CD4-positive, alpha-beta T cell (primary cell): ENCODE measurements around the gene FAM171A2. TPM values are rescaled to one million over a fixed set of nuclear protein-coding genes. Genes with fewer than 3 reads are reported as not detected.
"Not testable (repeated sequence)": the region's sequence is repeated elsewhere in the genome, so short reads cannot be mapped to it uniquely, and the experiment has no call there.

Experiments
- ATAC-seq: fragments of 200-7000 bp; cut with Tn5 transposase; one replicate; pipeline ENCODE4 v1.10.0; 2022; ENCODE audit warnings: mild to moderate bottlenecking; ENCODE audit not compliant: poor library complexity
- CTCF ChIA-PET: fragments of 350-600 bp; sonication (Branson Sonifier 250); formaldehyde crosslinking; loops from one replicate; lab custom pipeline; 2021; ENCODE audit warnings: antibody characterized with exemption, inconsistent platforms; lab: Charles Lee
- POLR2A ChIA-PET: fragments of 350-600 bp; sonication (Branson Sonifier 250); formaldehyde crosslinking; loops from one replicate; lab custom pipeline; 2021; ENCODE audit warnings: antibody characterized with exemption, inconsistent platforms; lab: Charles Lee
- DNase-seq, 14 experiments: peaks; one replicate each; pipeline ENCODE4 v3.0.0-alpha.2; 2013 to 2020; ENCODE audit warnings: mixed read lengths in 2 of 14
- H3K27ac ChIP-seq, 2 donors: one replicate each; pipeline versions ENCODE4 v1.5.1 to v1.7.0; 2013; ENCODE audit warnings: low read length in 2 of 2, low read depth in 1 of 2, mild to moderate bottlenecking in 1 of 2
- H3K27me3 ChIP-seq, 2 experiments: 1 replicate in 1 of 2; 2 replicates in 1 of 2; pipeline versions ENCODE4 v1.6.1 to v1.7.0; 2013; ENCODE audit warnings: low read length in 2 of 2, control low read depth in 1 of 2, mild to moderate bottlenecking in 1 of 2, moderate library complexity in 1 of 2; ENCODE audit not compliant: insufficient read depth in 2 of 2, control insufficient read depth in 1 of 2
- H3K36me3 ChIP-seq: one replicate; pipeline ENCODE4 v1.6.1; 2013; ENCODE audit warnings: low read length, control low read depth; ENCODE audit not compliant: insufficient read depth
- H3K4me1 ChIP-seq: one replicate; pipeline ENCODE4 v1.6.1; 2013; ENCODE audit warnings: low read length, control low read depth; ENCODE audit not compliant: insufficient read depth
- H3K4me3 ChIP-seq: one replicate; pipeline ENCODE4 v1.5.1; 2013; ENCODE audit warnings: mild to moderate bottlenecking, low read length, moderate library complexity
- H3K9me3 ChIP-seq, 2 experiments: 1 replicate in 1 of 2; 2 replicates in 1 of 2; pipeline versions ENCODE4 v1.6.1 to v1.7.0; 2013; ENCODE audit warnings: low read length in 2 of 2, mild to moderate bottlenecking in 2 of 2, control low read depth in 1 of 2, moderate library complexity in 1 of 2; ENCODE audit not compliant: control insufficient read depth in 1 of 2, insufficient read depth in 1 of 2
- H3K27ac Mint-ChIP-seq: one replicate; pipeline ENCODE4 v1.8.0; 2020; ENCODE audit warnings: mixed read lengths
- H3K27me3 Mint-ChIP-seq: one replicate; pipeline ENCODE4 v1.8.0; 2021; ENCODE audit warnings: mixed read lengths
- H3K36me3 Mint-ChIP-seq: one replicate; pipeline ENCODE4 v1.8.0; 2021; ENCODE audit warnings: low read depth, mixed read lengths
- H3K4me1 Mint-ChIP-seq: one replicate; pipeline ENCODE4 v1.8.0; 2021; ENCODE audit warnings: low read depth, mixed read lengths
- H3K4me3 Mint-ChIP-seq: one replicate; pipeline ENCODE4 v1.8.0; 2020; ENCODE audit warnings: mild to moderate bottlenecking, mixed read lengths
- H3K9me3 Mint-ChIP-seq: one replicate; pipeline ENCODE4 v1.8.0; 2020; ENCODE audit warnings: mixed read lengths
- intact Hi-C, 2 experiments: fragments of 100-400 bp; cut with DNase I in 1 of 2; cut with micrococcal nuclease in 1 of 2; formaldehyde crosslinking; loops; one replicate each; pipeline versions ENCODE4 v1.15.1 to v1.9.0; 2023 to 2025; cut with DNase I, micrococcal nuclease
- total RNA-seq, 174 experiments: library from RNA in 2 of 174; stranded (reverse) in 2 of 174; gene quantifications; one replicate each; pipeline ENCODE4 v1.2.3 and lab custom pipeline; 2021 to 2026
- TF ChIP-seq, protein P1 (sequence below): fragments of 200-600 bp; IDR thresholded peaks from one replicate; pipeline ENCODE4 v1.8.0; 2022; ENCODE audit warnings: antibody characterized with exemption, mild to moderate bottlenecking

FAM171A2 gene
- total RNA-seq, 2 experiments from 2014 or later = 0.08 to 0.19 TPM

DNA sequence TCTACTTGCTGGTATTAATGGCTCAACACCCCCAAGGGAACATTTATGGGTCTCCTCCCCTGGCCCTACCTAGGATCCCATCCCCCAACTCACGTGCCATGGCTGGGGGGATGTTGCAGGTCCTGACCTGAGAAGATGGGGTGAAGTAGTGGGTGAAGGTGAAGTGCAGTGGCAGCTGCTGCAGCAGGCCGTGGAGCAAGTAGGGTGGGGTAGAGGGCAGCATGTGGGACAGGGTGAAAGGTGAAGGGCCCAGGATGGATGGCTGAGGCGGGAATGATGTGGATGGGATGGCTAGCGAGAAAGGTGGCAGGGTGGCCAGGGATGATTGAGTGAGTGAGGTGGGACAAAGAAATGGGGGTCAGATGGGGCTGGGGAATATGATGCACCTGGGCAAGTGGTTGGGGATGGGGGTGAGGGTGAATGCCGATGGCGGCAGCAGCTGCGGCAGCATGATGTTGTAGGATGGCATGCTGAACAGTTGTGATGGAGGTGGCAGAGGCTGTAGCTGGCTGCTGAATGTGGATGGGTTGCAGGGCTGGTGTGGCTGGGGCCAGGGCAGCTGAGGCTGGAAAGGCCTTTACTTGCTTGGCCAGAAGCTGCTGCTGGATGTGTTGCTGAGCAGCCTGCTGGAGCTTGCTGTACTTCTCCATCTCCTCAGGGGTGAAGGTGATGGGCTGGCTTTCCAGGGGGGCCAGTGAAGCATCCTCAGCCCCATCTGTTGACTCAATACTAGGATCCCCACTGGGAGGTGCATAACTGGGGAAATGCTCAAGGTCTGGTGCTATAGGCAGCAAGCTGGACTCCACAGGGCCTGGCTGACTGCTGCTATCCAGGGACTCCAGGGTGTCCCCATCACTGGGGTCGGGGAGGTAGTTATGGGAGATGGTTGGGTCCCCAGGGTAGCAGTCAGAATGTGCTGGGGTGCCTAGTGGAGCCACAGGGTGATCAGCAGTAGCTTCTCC, 34.1 kb upstream of the FAM171A2 start:
- no peaks in the 10 kb centered on the region for H3K4me1 ChIP-seq
- Mint-ChIP-seq H3K4me1 (no peaks in the 10 kb centered on the region), H3K9me3 (no peaks in the 10 kb centered on the region), H3K36me3 (peaks cover 66% of the 10 kb centered on the region), H3K4me3 (no peak overlapping the region), H3K27ac (no peak overlapping the region), H3K27me3 (no peaks in the 10 kb centered on the region)
- H3K4me3 ChIP-seq = no peak overlapping the region
- intact Hi-C loops = no loop called here
- no peaks in the 10 kb centered on the region for H3K9me3 ChIP-seq
- no peak for ATAC-seq
- H3K27me3 ChIP-seq = no peaks in the 10 kb centered on the region
- no peak for DNase-seq
- ChIA-PET POLR2A (interaction anchor here (2.2 kb wide), 1 partner anchor 12 kb away, joined by 7 read pairs; no protein-coding TSS in a partner anchor), CTCF (interaction anchor here (1.3 kb wide), 1 partner anchor 13 kb away, joined by 3 read pairs; no protein-coding TSS in a partner anchor)
- TF ChIP-seq, protein P1, sequence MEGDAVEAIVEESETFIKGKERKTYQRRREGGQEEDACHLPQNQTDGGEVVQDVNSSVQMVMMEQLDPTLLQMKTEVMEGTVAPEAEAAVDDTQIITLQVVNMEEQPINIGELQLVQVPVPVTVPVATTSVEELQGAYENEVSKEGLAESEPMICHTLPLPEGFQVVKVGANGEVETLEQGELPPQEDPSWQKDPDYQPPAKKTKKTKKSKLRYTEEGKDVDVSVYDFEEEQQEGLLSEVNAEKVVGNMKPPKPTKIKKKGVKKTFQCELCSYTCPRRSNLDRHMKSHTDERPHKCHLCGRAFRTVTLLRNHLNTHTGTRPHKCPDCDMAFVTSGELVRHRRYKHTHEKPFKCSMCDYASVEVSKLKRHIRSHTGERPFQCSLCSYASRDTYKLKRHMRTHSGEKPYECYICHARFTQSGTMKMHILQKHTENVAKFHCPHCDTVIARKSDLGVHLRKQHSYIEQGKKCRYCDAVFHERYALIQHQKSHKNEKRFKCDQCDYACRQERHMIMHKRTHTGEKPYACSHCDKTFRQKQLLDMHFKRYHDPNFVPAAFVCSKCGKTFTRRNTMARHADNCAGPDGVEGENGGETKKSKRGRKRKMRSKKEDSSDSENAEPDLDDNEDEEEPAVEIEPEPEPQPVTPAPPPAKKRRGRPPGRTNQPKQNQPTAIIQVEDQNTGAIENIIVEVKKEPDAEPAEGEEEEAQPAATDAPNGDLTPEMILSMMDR = no peak
- H3K27ac ChIP-seq = no peak overlapping the region
- H3K36me3 ChIP-seq = peaks cover 48% of the 10 kb centered on the region

DNA sequence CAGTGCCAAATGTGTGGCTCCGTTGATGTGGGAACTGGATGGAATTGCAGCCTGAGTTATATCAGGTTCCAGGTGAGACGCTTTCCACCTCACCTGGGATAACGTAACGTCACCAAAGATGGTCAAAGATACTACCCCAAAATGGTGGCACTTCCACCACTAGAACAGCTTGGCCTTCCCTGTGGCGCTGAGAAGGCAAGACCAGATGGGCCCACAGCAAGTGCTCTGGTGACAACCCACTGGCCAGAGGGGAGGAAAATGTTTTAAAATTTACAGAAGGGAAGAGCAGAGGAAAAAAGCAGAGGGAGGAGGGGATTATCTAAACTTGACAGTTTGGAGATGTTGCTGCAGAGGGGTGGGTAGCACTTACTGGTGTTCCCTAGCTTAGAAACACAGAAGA, 33.3 kb upstream of the FAM171A2 start:
- intact Hi-C loops = no loop called here
- Mint-ChIP-seq H3K27me3 (no peaks in the 10 kb centered on the region), H3K27ac (no peak overlapping the region), H3K9me3 (no peaks in the 10 kb centered on the region), H3K36me3 (peaks cover 58% of the 10 kb centered on the region), H3K4me3 (no peak overlapping the region), H3K4me1 (no peaks in the 10 kb centered on the region)
- Histone ChIP-seq H3K27me3 (no peaks in the 10 kb centered on the region), H3K36me3 (peaks cover 42% of the 10 kb centered on the region), H3K27ac (no peak overlapping the region), H3K4me1 (no peaks in the 10 kb centered on the region), H3K9me3 (no peaks in the 10 kb centered on the region), H3K4me3 (no peak overlapping the region)
- TF ChIP-seq, protein P1 = no peak
- ATAC-seq (no peak), DNase-seq (no peak)
- ChIA-PET CTCF (interaction anchor here (0.7 kb wide), 1 partner anchor 8 kb away, joined by 3 read pairs; no protein-coding TSS in a partner anchor), POLR2A (interaction anchor here (2.2 kb wide), 1 partner anchor 11 kb away, joined by 7 read pairs; no protein-coding TSS in a partner anchor)

DNA sequence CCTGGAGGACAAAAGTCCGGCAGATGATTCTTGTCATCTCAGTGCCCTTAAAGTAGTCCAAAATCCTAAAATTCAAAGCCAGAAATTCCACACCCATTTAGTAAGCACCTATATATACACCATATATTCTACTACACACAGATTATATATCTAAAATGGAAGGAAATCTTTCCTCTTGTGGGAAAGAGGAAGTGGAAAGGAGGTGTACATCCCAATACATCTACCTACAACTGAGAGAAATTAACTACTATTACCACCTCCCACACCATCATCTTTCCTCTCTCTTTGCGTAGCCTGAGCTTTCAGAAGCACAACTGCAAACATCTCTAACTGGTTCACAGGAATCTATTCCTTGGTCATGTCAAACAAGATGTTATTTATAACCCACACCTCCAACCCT, 31.2 kb upstream of the FAM171A2 start:
- no peaks in the 10 kb centered on the region for H3K27me3 ChIP-seq
- no peak overlapping the region for H3K4me3 ChIP-seq
- H3K4me1 ChIP-seq = no peaks in the 10 kb centered on the region
- ChIA-PET POLR2A (no interaction called here), CTCF (no interaction called here)
- no peaks in the 10 kb centered on the region for H3K27me3 Mint-ChIP-seq
- H3K27ac Mint-ChIP-seq = no peak overlapping the region
- intact Hi-C loops = no loop called here
- no peaks in the 10 kb centered on the region for H3K9me3 ChIP-seq
- ATAC-seq = no peak
- H3K36me3 ChIP-seq = peaks cover 24% of the 10 kb centered on the region
- TF ChIP-seq, protein P1 = no peak
- no peaks in the 10 kb centered on the region for H3K9me3 Mint-ChIP-seq
- no peak for DNase-seq
- no peak overlapping the region for H3K4me3 Mint-ChIP-seq
- H3K36me3 Mint-ChIP-seq = peaks cover 40% of the 10 kb centered on the region
- no peaks in the 10 kb centered on the region for H3K4me1 Mint-ChIP-seq
- H3K27ac ChIP-seq = no peak overlapping the region

DNA sequence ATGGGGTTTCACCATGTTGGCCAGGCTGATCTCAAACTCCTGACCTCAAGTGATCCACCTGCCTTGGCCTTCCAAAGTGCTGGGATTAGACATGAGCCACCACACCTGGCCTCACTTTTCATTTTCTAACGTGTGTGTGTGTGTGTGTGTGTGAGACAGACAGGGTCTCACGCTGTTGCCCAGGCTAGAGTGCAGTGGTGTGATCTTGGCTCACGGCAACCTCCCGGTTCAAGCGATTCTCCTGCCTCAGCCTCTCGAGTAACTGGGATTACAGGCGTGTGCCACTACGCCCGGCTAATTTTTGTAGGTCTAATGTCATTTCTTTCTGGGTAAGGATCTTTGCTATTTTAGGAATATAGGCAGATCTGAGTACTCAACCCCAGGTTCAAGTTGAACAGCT, 30.5 kb upstream of the FAM171A2 start:
- H3K27ac ChIP-seq, CTCF ChIA-PET, POLR2A ChIA-PET, H3K27me3 ChIP-seq, H3K9me3 Mint-ChIP-seq, H3K4me3 Mint-ChIP-seq, ATAC-seq, H3K27ac Mint-ChIP-seq, intact Hi-C loops, H3K4me3 ChIP-seq, H3K4me1 Mint-ChIP-seq, H3K9me3 ChIP-seq, H3K27me3 Mint-ChIP-seq, H3K4me1 ChIP-seq: not testable (repeated sequence)
- H3K36me3 ChIP-seq = peaks cover 17% of the 10 kb centered on the region
- H3K36me3 Mint-ChIP-seq = peaks cover 32% of the 10 kb centered on the region
- DNase-seq = peak in 1 of 14 experiments; percentile 2
